ENCODE results near the gene QSOX1. TPM values are rescaled to one million over a fixed set of nuclear protein-coding genes. Genes with fewer than 3 reads are reported as not detected.
A peak's percentile ranks its signal among the peaks of the same experiment; 100 is the strongest.

QSOX1 gene
- total and polyA plus RNA-seq, 2 of the 4 experiments (the other 2 are of a cell fraction): 102 to 791 TPM

DNA sequence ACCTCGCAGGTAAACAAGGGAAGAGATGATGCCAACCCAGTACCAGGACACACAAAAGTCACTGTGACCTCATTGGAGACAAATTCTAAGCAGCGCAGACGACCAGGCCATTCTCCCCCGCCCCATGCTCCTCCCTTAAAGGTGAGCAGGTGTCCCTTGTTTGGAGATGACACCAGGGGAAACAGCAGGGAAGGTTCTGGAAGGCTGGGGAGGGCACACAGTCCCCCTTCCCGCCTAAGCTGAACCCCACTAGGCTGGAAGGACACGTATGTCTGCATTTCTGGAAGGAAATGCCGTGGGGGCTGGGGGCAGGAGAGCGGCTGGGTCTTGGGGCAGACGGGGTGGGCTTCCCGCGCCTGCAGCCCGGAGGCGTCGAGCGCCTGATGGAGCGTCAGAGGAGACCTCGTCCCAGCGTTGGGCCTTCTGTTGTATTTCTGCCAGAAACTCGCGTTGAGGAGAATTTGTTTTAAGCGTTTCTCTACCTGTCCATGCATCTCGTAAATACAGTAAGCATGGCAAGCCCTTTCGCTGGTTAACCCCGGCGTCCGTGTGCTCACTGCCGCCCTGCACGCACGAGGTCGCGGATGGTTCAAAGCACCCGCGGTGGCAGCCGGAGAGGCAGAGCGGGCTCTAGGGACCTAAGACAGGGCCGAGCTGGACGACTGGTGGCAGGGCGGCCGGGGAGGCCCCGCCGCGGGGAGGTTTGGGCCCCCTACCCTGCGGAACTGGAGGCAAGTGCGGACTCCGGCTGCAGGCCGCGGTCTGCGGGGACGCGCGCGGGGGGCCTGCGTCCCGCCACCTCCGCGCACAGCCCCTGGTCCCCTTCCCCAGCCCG lies 74.2 kb downstream of the QSOX1 start:
- no peak overlapping the region for H3K9ac ChIP-seq (ENCODE audit: low read depth, low read length)
- ATAC-seq (ENCODE audit: low read depth) (no peak), DNase-seq (no peak)
- peak overlapping the region; percentile 84 for H3K4me2 ChIP-seq (ENCODE audit: low read depth, low read length)
- H3K27ac ChIP-seq (ENCODE audit: insufficient read depth, low read length): no peak overlapping the region
- BruUV-seq (replicated peaks): no TSS peak
- H3K14ac ChIP-seq (replicated peaks; ENCODE audit: low read depth, low read length): no peak overlapping the region
- POLR2A ChIA-PET (ENCODE audit: unreplicated experiment): no interaction called here
- H2AK5ac ChIP-seq (ENCODE audit: low read depth, low read length): no peak overlapping the region
- in situ Hi-C loops (cut with MboI; ENCODE audit: low sequenced_read_pairs): no loop called here
- no peak overlapping the region for H2BK15ac ChIP-seq (ENCODE audit: low read depth, low read length)
- no peak overlapping the region for H2BK20ac ChIP-seq (ENCODE audit: low read depth, low read length)
- H3K79me1 ChIP-seq (ENCODE audit: low read depth in 1 of 2, low read length in 2 of 2): no peaks in the 10 kb centered on the region
- dilution Hi-C loops (cut with HindIII; ENCODE audit: low sequenced_read_pairs, unreplicated experiment): no loop called here
- CTCF ChIA-PET: no interaction called here
- H2AK9ac ChIP-seq (replicated peaks; ENCODE audit: low read depth, low read length, poor library complexity): no peak overlapping the region
- peaks cover 4% of the 10 kb centered on the region; the same call in 1 of the 2 replicates for H3K9me1 ChIP-seq (ENCODE audit: insufficient read depth, low read length)
- H3K4ac ChIP-seq (ENCODE audit: low read depth, low read length): no peak overlapping the region
- no peak overlapping the region for H4K8ac ChIP-seq (ENCODE audit: low read depth in 2 of 2, low read length in 2 of 2)
- H3K18ac ChIP-seq (ENCODE audit: low read depth, low read length): no peak overlapping the region
- H3K4me1 ChIP-seq (ENCODE audit: control insufficient read depth, insufficient read depth, low read length): no peaks in the 10 kb centered on the region; the same call in 1 of the 2 replicates
- peaks cover 78% of the 10 kb centered on the region for H3K27me3 ChIP-seq (ENCODE audit: control insufficient read depth, insufficient read depth, low read length)
- peak overlapping the region; percentile 64 for H3K4me3 ChIP-seq (ENCODE audit: insufficient read depth, low read depth, low read length)
- peak overlapping the region; percentile 79; the same call in 1 of the 2 replicates for H3K23ac ChIP-seq (ENCODE audit: low read depth, low read length)
- no peak overlapping the region for H4K5ac ChIP-seq (ENCODE audit: low read depth, low read length)
- peaks cover 12% of the 10 kb centered on the region for H4K20me1 ChIP-seq (ENCODE audit: insufficient read depth, low read length)
- H3K36me3 ChIP-seq (ENCODE audit: control insufficient read depth, insufficient read depth, low read length): no peaks in the 10 kb centered on the region
- H2BK120ac ChIP-seq (ENCODE audit: low read depth, low read length): no peak overlapping the region
- WGBS, 2 experiments (ENCODE audit: extremely low coverage in 2 of 2, insufficient read length in 1 of 2): 9% methylated on average over 27 of the region's 57 CpGs; no CpG with 5 or more reads in 1 of the 2 experiments
- peak overlapping the region; percentile 79 for H2AFZ ChIP-seq (replicated peaks; ENCODE audit: low read length, poor library complexity)
- TF ChIP-seq SMC3 (IDR thresholded peaks at IDR 0.05; ENCODE audit: low read depth, low read length): no peak
- TF ChIP-seq, protein P1, sequence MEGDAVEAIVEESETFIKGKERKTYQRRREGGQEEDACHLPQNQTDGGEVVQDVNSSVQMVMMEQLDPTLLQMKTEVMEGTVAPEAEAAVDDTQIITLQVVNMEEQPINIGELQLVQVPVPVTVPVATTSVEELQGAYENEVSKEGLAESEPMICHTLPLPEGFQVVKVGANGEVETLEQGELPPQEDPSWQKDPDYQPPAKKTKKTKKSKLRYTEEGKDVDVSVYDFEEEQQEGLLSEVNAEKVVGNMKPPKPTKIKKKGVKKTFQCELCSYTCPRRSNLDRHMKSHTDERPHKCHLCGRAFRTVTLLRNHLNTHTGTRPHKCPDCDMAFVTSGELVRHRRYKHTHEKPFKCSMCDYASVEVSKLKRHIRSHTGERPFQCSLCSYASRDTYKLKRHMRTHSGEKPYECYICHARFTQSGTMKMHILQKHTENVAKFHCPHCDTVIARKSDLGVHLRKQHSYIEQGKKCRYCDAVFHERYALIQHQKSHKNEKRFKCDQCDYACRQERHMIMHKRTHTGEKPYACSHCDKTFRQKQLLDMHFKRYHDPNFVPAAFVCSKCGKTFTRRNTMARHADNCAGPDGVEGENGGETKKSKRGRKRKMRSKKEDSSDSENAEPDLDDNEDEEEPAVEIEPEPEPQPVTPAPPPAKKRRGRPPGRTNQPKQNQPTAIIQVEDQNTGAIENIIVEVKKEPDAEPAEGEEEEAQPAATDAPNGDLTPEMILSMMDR (conservative IDR thresholded peaks at IDR 0.05; ENCODE audit: low read depth, low read length): no peak
- TF ChIP-seq, protein P2, sequence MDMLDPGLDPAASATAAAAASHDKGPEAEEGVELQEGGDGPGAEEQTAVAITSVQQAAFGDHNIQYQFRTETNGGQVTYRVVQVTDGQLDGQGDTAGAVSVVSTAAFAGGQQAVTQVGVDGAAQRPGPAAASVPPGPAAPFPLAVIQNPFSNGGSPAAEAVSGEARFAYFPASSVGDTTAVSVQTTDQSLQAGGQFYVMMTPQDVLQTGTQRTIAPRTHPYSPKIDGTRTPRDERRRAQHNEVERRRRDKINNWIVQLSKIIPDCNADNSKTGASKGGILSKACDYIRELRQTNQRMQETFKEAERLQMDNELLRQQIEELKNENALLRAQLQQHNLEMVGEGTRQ (IDR thresholded peaks at IDR 0.05; ENCODE audit: low read depth, low read length): no peak
- no peak for TF ChIP-seq RCOR1 (IDR thresholded peaks at IDR 0.05; ENCODE audit: insufficient replicate concordance, low read length)
- TF ChIP-seq, protein P3, sequence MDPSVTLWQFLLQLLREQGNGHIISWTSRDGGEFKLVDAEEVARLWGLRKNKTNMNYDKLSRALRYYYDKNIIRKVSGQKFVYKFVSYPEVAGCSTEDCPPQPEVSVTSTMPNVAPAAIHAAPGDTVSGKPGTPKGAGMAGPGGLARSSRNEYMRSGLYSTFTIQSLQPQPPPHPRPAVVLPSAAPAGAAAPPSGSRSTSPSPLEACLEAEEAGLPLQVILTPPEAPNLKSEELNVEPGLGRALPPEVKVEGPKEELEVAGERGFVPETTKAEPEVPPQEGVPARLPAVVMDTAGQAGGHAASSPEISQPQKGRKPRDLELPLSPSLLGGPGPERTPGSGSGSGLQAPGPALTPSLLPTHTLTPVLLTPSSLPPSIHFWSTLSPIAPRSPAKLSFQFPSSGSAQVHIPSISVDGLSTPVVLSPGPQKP (IDR thresholded peaks at IDR 0.05; ENCODE audit: borderline replicate concordance, low read depth, low read length): no peak
- TF ChIP-seq POLR2A (IDR thresholded peaks at IDR 0.05; ENCODE audit: low read depth, low read length): no peak
- no peak for TF ChIP-seq NFE2L2 (IDR thresholded peaks at IDR 0.05; ENCODE audit: low read depth, low read length)
- intact Hi-C loops (cut with micrococcal nuclease): no loop called here
- H3K56ac ChIP-seq (ENCODE audit: extremely low read depth, insufficient read depth, low read length): no peak overlapping the region
- no peak overlapping the region for H4K91ac ChIP-seq (ENCODE audit: insufficient read depth, low read depth, low read length)
- H3K9me3 ChIP-seq (ENCODE audit: control insufficient read depth, insufficient read depth, low read length): peaks cover 5% of the 10 kb centered on the region; the same call in 1 of the 2 replicates
- H2BK5ac ChIP-seq (ENCODE audit: low read depth, low read length, poor library complexity, severe bottlenecking): no peak overlapping the region
